K562 (cell line): ENCODE results near the gene CHD5. TPM values are rescaled to one million over a fixed set of nuclear protein-coding genes. Genes with fewer than 3 reads are reported as not detected.

ENCODE experiments used
- ATAC-seq: fragments of 200-7000 bp; cut with Tn5 transposase; 3 replicates; pipeline ENCODE4 v1.9.1; 2020; ENCODE audit warnings: moderate library complexity
- BruUV-seq: library from RNA; stranded (reverse); fragments of 400-500 nt; replicated peaks from 2 replicates; lab custom pipeline; 2021; lab: Mats Ljungman, UMichigan
- CTCF ChIA-PET: fragments of 300-600 bp; formaldehyde crosslinking; extraction: SDS; loops from one replicate; lab custom pipeline; 2021; ENCODE audit warnings: low intra/inter-chr PET ratio; lab: Yijun Ruan, JAX
- POLR2A ChIA-PET: fragments of 300-600, 350-650 bp; sonication (Branson Sonifier 250); formaldehyde crosslinking; extraction: SDS; loops from one replicate; lab custom pipeline; 2021; ENCODE audit warnings: antibody characterized with exemption, inconsistent platforms; lab: Yijun Ruan, JAX
- DNase-seq, 4 experiments: peaks; one replicate each; pipeline versions ENCODE4 v3.0.0 to v3.0.0-alpha.2; 2011 to 2018; ENCODE audit warnings: low spot score in 3 of 4, mixed read lengths in 3 of 4; ENCODE audit errors: extremely low read depth in 1 of 4
- FAIRE-seq: peaks from 2 replicates; lab custom pipeline; 2011; peaks lifted over from hg19 to GRCh38; lab: Jason Lieb, UNC
- H2AFZ ChIP-seq: 2 replicates; pipeline ENCODE4 v1.6.0; 2011; ENCODE audit warnings: low read depth, low read length, control low read depth, inconsistent platforms
- H3K27ac ChIP-seq: fragments of 200-600 bp; 3 replicates; pipeline ENCODE4 v1.8.0; 2011; ENCODE audit warnings: low read depth, mild to moderate bottlenecking, control low read depth, inconsistent platforms, low read length, moderate library complexity, mixed read lengths; ENCODE audit errors: extremely low read depth
- H3K27me3 ChIP-seq, 2 experiments: fragments of 300-600 bp in 1 of 2; 2 replicates in 1 of 2; 3 replicates in 1 of 2; pipeline versions ENCODE4 v1.6.0 to v1.8.0; 2011; ENCODE audit warnings: inconsistent platforms in 2 of 2, low read length in 2 of 2, mild to moderate bottlenecking in 1 of 2, mixed read lengths in 1 of 2, moderate library complexity in 1 of 2; ENCODE audit not compliant: control insufficient read depth in 2 of 2, insufficient read depth in 2 of 2
- H3K36me3 ChIP-seq: fragments of 300-600 bp; 3 replicates; pipeline ENCODE4 v1.8.0; 2011; ENCODE audit warnings: mild to moderate bottlenecking, low read length, inconsistent platforms; ENCODE audit not compliant: control insufficient read depth, insufficient read depth
- H3K4me1 ChIP-seq, 2 experiments: fragments of 200-600 bp in 1 of 2; replicated peaks in 1 of 2; 2 replicates in 1 of 2; 3 replicates in 1 of 2; pipeline versions ENCODE4 v1.5.1 to v1.8.0; 2011; ENCODE audit warnings: inconsistent platforms in 2 of 2, low read length in 2 of 2, mild to moderate bottlenecking in 1 of 2, mixed read lengths in 1 of 2, moderate library complexity in 1 of 2; ENCODE audit not compliant: control insufficient read depth in 2 of 2, insufficient read depth in 2 of 2
- H3K4me2 ChIP-seq: 2 replicates; pipeline ENCODE4 v1.6.1; 2011; ENCODE audit warnings: low read length, control low read depth, inconsistent platforms, mixed read lengths; ENCODE audit not compliant: insufficient read depth
- H3K4me3 ChIP-seq: fragments of 200-600 bp; sonication (generic), shearing (Covaris generic); 2 replicates; pipeline ENCODE4 v1.5.1; 2016; ENCODE audit warnings: control low read depth, inconsistent platforms
- H3K79me2 ChIP-seq: fragments of 200-600 bp; 3 replicates; pipeline ENCODE4 v1.8.0; 2011; ENCODE audit warnings: low read length, inconsistent platforms; ENCODE audit not compliant: control insufficient read depth, insufficient read depth
- H3K9ac ChIP-seq, 2 experiments: 2 replicates each; pipeline versions ENCODE4 v1.6.0 to v1.6.1; 2011; ENCODE audit warnings: low read depth in 2 of 2, low read length in 2 of 2, control low read depth in 1 of 2, inconsistent platforms in 1 of 2, mild to moderate bottlenecking in 1 of 2, mixed read lengths in 1 of 2; ENCODE audit not compliant: insufficient read depth in 1 of 2
- H3K9me1 ChIP-seq: one replicate; pipeline ENCODE4 v1.6.0; 2011; ENCODE audit warnings: inconsistent platforms, mild to moderate bottlenecking, low read length, moderate library complexity; ENCODE audit not compliant: control insufficient read depth, insufficient read depth
- H3K9me3 ChIP-seq: replicated peaks from 2 replicates; pipeline ENCODE4 v1.5.1; 2011; ENCODE audit warnings: low read depth, low read length, inconsistent platforms; ENCODE audit not compliant: control insufficient read depth, insufficient read depth
- H4K20me1 ChIP-seq: replicated peaks from 2 replicates; pipeline ENCODE4 v1.6.1; 2011; ENCODE audit warnings: low read length, inconsistent platforms, mixed read lengths; ENCODE audit not compliant: control insufficient read depth, insufficient read depth
- JUND ChIP-seq, 2 experiments: IDR thresholded peaks; 2 replicates in 1 of 2; 3 replicates in 1 of 2; pipeline ENCODE4 v1.6.1; 2011; ENCODE audit warnings: borderline replicate concordance in 2 of 2, low read depth in 2 of 2, low read length in 2 of 2, improper control_type of control experiment in 1 of 2, missing biosample characterization in 1 of 2, missing genetic modification characterization in 1 of 2, missing genetic modification reagents in 1 of 2
- KHSRP ChIP-seq: fragments of 450-650 bp; IDR thresholded peaks from 2 replicates; pipeline ENCODE4 v1.6.1; 2017
- MTA2 ChIP-seq: fragments of 450-650 bp; IDR thresholded peaks from 2 replicates; pipeline ENCODE4 v1.6.1; 2016; ENCODE audit warnings: low read depth
- PRMT5 ChIP-seq: sonication (generic); formaldehyde crosslinking; IDR thresholded peaks from 2 replicates; pipeline ENCODE4 v1.5.0; 2020; ENCODE audit warnings: missing genetic modification reagents
- RAD51 ChIP-seq: fragments of 450-650 bp; IDR thresholded peaks from 2 replicates; pipeline ENCODE4 v1.7.1; 2016; ENCODE audit warnings: low read depth, mild to moderate bottlenecking, borderline replicate concordance
- TAF7 ChIP-seq: fragments of 450-650 bp; IDR thresholded peaks from 2 replicates; pipeline ENCODE4 v1.6.1; 2016; ENCODE audit warnings: missing genetic modification characterization, missing compliant biosample characterization
- TCF7 ChIP-seq: sonication (generic); IDR thresholded peaks from 2 replicates; pipeline ENCODE4 v1.6.1; 2016; ENCODE audit warnings: antibody characterized with exemption, borderline replicate concordance
- WGBS: fragments of 100-300 bp; shearing (Covaris generic); methylation state at CpG from one replicate; pipeline ENCODE4 v1.1.6; 2016; ENCODE audit warnings: low coverage, mixed read lengths; ENCODE audit not compliant: insufficient coverage; ENCODE audit errors: missing lambda C conversion rate; 5-methylcytosine and 5-hydroxymethylcytosine counted together
- in situ Hi-C: fragments of 300-500 bp; cut with MboI; formaldehyde crosslinking; loops from 4 replicates; pipeline ENCODE4 v1.15.0; 2018; ENCODE audit warnings: inconsistent platforms, mixed read lengths
- intact Hi-C: fragments of 100-400 bp; cut with micrococcal nuclease; formaldehyde crosslinking; loops from 2 replicates; pipeline ENCODE4 v1.14.2; 2022
- polyA plus RNA-seq, 8 experiments: library from polyadenylated mRNA; depleted of rRNA in 4 of 8; stranded (reverse) in 5 of 8; unstranded in 3 of 8; fragments of >200 nt; fragmentation: Nextera tagmentation in 2 of 8; fragmentation: Illumina TruSeq in 1 of 8; extraction: Ambion mirVana in 2 of 8; extraction: Trizol in 1 of 8; gene quantifications; 2 replicates each; pipeline versions ENCODE4 v1.2.1 to v1.2.3, GENCODE V29; 2011 to 2014; ENCODE audit warnings: inconsistent platforms in 1 of 8, missing spikeins in 1 of 8
- total RNA-seq, 7 experiments: library from RNA; depleted of rRNA in 6 of 7; stranded (reverse); fragments of >200 nt in 6 of 7; fragmentation: Illumina TruSeq in 2 of 7; extraction: Trizol in 2 of 7; gene quantifications; 2 replicates each; pipeline versions ENCODE4 v1.2.1 to v1.2.3, GENCODE V29; 2011 to 2021; ENCODE audit warnings: low replicate concordance in 1 of 7
- TF ChIP-seq, protein P1 (sequence below): IDR thresholded peaks from 3 replicates; pipeline ENCODE4 v1.6.1; 2011; ENCODE audit warnings: borderline replicate concordance, mild to moderate bottlenecking, moderate library complexity; ENCODE audit not compliant: insufficient read length; ENCODE audit errors: extremely low read depth
- TF ChIP-seq, protein P2 (sequence below): fragments of 250-450 bp; sonication (Bioruptor Pico); IDR thresholded peaks from 2 replicates; pipeline ENCODE4 v1.4.0; 2020; ENCODE audit warnings: mild to moderate bottlenecking, moderate library complexity, borderline replicate concordance

Gene CHD5
- total and polyA plus RNA-seq, 9 of the 15 experiments (the other 6 are each of a cell fraction or from before 2014, with no cell fraction given): 0.03 to 0.52 (median 0.11) TPM; not detected in 2

DNA sequence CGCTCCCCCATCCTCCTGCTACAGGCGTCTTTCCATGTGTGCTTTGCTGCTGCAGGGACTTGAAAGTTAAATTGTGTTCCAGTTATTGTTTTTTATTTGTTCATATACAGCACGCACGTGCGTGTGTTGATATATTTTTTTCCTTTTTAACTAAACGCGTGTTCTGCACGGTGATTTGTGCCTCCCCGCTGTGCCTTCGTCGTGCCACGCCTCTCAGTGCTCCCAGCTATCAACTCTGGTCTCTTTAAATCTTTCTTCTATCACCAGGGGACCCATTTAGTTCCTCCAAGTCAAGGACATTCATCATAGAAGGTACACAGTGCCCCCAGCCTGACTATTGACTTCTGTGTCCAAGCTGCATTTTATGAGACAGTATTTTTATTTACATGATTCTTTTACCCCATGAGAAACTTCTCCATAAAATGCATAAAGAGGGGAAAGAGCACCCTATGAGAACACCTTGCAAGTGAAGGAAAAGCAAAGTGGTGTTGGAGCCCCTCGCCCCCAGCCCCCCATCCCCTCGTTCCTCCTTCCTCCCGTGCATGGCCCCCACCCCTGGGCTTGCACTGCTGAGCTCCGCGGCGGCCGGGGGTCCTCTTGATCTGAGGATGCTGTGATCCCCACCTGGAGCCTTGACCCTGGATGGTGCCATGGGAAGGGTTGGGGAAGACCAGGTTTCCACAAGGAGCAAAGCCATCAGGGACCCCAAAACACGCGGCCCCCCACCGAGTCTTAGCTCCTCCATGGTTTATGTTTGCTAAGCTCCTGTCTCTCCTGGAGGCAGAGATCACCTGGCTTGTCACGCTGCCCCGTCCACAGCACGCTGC lies 88.9 kb downstream of the CHD5 start:
- Histone ChIP-seq H3K4me3 (no peak overlapping the region), H3K9me1 (no peaks in the 10 kb centered on the region), H3K4me1 (peaks cover 0 to 27% of the 10 kb centered on the region in 2 experiments; a peak in 2 of 5 replicates), H2AFZ (no peak overlapping the region), H4K20me1 (peaks cover 30% of the 10 kb centered on the region), H3K27me3 (peaks cover 48 to 76% of the 10 kb centered on the region in 2 experiments), H3K4me2 (no peak overlapping the region), H3K27ac (no peak overlapping the region), H3K9ac (no peak overlapping the region), H3K9me3 (no peaks in the 10 kb centered on the region), H3K36me3 (no peaks in the 10 kb centered on the region), H3K79me2 (no peaks in the 10 kb centered on the region)
- DNase-seq: no peak
- TF ChIP-seq RAD51 (no peak), KHSRP (no peak), JUND (IDR thresholded peaks at IDR 0.05; ENCODE audit: borderline replicate concordance, low read depth, low read length) (no peak), JUND (tag; IDR thresholded peaks at IDR 0.05; ENCODE audit: borderline replicate concordance, low read depth, low read length) (no peak), TCF7 (no peak), MTA2 (no peak), PRMT5 (CRISPR knock-in tag) (no peak), TAF7 (tag) (no peak)
- TF ChIP-seq, protein P1, sequence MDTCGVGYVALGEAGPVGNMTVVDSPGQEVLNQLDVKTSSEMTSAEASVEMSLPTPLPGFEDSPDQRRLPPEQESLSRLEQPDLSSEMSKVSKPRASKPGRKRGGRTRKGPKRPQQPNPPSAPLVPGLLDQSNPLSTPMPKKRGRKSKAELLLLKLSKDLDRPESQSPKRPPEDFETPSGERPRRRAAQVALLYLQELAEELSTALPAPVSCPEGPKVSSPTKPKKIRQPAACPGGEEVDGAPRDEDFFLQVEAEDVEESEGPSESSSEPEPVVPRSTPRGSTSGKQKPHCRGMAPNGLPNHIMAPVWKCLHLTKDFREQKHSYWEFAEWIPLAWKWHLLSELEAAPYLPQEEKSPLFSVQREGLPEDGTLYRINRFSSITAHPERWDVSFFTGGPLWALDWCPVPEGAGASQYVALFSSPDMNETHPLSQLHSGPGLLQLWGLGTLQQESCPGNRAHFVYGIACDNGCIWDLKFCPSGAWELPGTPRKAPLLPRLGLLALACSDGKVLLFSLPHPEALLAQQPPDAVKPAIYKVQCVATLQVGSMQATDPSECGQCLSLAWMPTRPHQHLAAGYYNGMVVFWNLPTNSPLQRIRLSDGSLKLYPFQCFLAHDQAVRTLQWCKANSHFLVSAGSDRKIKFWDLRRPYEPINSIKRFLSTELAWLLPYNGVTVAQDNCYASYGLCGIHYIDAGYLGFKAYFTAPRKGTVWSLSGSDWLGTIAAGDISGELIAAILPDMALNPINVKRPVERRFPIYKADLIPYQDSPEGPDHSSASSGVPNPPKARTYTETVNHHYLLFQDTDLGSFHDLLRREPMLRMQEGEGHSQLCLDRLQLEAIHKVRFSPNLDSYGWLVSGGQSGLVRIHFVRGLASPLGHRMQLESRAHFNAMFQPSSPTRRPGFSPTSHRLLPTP: no peak
- TF ChIP-seq, protein P2, sequence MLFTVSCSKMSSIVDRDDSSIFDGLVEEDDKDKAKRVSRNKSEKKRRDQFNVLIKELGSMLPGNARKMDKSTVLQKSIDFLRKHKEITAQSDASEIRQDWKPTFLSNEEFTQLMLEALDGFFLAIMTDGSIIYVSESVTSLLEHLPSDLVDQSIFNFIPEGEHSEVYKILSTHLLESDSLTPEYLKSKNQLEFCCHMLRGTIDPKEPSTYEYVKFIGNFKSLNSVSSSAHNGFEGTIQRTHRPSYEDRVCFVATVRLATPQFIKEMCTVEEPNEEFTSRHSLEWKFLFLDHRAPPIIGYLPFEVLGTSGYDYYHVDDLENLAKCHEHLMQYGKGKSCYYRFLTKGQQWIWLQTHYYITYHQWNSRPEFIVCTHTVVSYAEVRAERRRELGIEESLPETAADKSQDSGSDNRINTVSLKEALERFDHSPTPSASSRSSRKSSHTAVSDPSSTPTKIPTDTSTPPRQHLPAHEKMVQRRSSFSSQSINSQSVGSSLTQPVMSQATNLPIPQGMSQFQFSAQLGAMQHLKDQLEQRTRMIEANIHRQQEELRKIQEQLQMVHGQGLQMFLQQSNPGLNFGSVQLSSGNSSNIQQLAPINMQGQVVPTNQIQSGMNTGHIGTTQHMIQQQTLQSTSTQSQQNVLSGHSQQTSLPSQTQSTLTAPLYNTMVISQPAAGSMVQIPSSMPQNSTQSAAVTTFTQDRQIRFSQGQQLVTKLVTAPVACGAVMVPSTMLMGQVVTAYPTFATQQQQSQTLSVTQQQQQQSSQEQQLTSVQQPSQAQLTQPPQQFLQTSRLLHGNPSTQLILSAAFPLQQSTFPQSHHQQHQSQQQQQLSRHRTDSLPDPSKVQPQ (CRISPR knock-in tag): no peak
- CTCF ChIA-PET: no interaction called here
- in situ Hi-C loops (no loop called here), intact Hi-C loops (no loop called here)
- WGBS: 3% methylated on average over 25 of the region's 25 CpGs
- no peak for ATAC-seq
- BruUV-seq: no TSS peak
- FAIRE-seq: no peak
- POLR2A ChIA-PET: interaction anchor here (0.6 to 1.7 kb wide), 3 partner anchors 9 to 476 kb away, joined by 3 to 5 read pairs (median 3); partner anchors contain the start of gene ICMT
